ENCODE measurements around the gene DUSP9. TPM values are rescaled to one million over a fixed set of nuclear protein-coding genes. Genes with fewer than 3 reads are reported as not detected.

DUSP9 gene
- total RNA-seq, 6 experiments from 2014 or later = 0.33 to 3.9 (median 0.69) TPM

DNA sequence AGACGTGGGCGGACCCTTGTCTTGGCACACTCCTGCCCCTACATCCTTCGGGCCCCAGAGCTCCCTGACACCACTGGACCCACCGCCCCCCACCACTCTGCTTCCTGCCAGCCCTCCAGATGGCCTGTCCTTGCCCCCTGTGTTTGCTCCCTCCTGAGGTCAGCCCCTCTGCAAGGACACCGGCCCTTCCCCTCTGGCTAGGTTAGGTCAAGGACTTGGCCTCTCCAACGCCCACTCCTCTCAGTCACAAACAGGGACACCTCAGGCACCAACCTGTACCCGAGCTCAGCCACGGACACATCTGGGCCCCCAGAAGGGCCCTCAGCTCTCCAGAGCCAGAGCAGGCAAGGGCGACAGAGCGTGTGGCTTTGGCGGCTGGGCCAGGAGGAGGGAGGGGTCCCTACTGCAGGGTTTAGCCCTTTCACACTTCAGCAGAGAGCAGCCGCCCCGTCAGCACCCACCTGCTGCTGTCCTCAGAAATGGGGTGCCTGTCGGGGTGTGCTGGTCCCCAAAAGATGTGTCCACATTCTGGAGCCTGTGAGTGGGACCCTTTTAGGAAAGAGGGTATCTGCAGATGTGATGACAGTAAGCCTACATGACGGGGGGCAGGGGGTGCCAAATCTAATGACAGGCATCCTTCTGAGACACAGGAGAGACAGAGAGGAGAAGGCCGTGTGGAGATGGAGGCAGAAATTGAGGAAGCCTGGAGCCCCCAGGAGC lies 23.5 kb upstream of the DUSP9 start:
- Histone ChIP-seq H3K9me3 (no peaks in the 10 kb centered on the region), H3K27ac (peak overlapping the region; percentile 48 to 87 (median 72)), H3K36me3 (no peaks in the 10 kb centered on the region), H3K27me3 (no peaks in the 10 kb centered on the region), H3K4me3 (peak overlapping the region in 2 of 3 donors; percentile 59 to 64), H3K4me1 (peaks cover 0 to 10% (median 0%) of the 10 kb centered on the region in 4 donors)
- peak; percentile 2 to 21 (median 6) for ATAC-seq
- DNase-seq = peak in 2 of 3 donors; percentile 20 to 57
- intact Hi-C loops (cut with DNase I) = no loop called here
- 50% methylated on average over 6 of the region's 16 CpGs for WGBS (ENCODE audit: insufficient coverage, low coverage, low lambda C conversion rate, missing lambda C conversion rate)
- TF ChIP-seq POLR2A (IDR thresholded peaks at IDR 0.05) (no peak), CTCF (IDR thresholded peaks at IDR 0.05) (no peak)

DNA sequence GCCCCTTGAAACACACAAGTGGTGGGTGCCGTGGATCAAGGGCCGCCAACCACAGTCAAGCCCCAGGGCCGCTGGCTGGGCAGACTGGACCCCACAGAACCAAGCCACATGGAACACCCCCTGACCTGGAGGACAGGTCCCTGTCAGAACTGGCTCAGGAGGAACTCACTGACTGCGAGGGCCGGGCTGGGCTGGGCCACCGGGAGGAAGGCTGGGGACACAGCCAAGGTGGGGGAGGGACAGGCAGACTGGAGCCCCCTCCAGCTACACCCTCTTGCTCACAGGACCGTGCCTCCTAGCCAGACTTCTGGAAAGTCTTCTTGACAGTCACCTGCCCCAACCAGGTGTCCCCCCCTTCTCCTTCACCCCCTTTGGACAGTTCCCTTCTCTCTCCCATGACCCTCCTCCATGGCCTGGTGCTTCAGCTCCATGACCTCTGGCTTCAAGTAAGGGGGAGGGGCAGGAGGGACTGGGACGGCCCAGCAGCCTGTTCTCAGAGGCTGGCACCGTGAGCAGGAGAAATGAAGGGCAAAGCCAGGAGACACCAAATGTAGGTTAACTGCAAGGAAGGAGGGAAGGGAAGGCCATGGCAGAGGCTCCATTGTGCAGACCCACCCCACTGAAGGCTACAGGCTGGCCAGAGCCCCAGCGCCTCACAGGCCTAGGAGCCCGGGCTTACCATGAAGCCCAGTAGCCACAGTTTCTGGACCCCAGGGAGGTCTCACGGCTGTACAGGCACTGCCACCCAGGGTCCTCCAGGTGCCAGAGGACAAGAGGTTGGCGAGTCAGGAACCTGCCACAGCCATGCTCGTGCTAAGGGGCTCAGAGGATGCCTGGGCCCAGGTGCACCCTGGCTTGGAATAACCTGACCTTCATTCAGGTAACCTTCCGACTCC lies 22.6 kb upstream of the DUSP9 start:
- Histone ChIP-seq H3K27me3 (no peaks in the 10 kb centered on the region), H3K9me3 (no peaks in the 10 kb centered on the region), H3K27ac (peak overlapping the region; percentile 47 to 87 (median 72)), H3K4me3 (peak overlapping the region; percentile 39 to 64 (median 59)), H3K4me1 (peaks cover 0 to 10% (median 0%) of the 10 kb centered on the region in 4 donors), H3K36me3 (no peaks in the 10 kb centered on the region)
- ATAC-seq (peak; percentile 50 to 66 (median 54)), DNase-seq (peak; percentile 55 to 83 (median 78))
- intact Hi-C loops (cut with DNase I) = no loop called here
- 22% methylated on average over 8 of the region's 15 CpGs for WGBS (ENCODE audit: insufficient coverage, low coverage, low lambda C conversion rate, missing lambda C conversion rate)
- no peak for TF ChIP-seq CTCF (IDR thresholded peaks at IDR 0.05)
- TF ChIP-seq POLR2A (IDR thresholded peaks at IDR 0.05) = peak; percentile 41

DNA sequence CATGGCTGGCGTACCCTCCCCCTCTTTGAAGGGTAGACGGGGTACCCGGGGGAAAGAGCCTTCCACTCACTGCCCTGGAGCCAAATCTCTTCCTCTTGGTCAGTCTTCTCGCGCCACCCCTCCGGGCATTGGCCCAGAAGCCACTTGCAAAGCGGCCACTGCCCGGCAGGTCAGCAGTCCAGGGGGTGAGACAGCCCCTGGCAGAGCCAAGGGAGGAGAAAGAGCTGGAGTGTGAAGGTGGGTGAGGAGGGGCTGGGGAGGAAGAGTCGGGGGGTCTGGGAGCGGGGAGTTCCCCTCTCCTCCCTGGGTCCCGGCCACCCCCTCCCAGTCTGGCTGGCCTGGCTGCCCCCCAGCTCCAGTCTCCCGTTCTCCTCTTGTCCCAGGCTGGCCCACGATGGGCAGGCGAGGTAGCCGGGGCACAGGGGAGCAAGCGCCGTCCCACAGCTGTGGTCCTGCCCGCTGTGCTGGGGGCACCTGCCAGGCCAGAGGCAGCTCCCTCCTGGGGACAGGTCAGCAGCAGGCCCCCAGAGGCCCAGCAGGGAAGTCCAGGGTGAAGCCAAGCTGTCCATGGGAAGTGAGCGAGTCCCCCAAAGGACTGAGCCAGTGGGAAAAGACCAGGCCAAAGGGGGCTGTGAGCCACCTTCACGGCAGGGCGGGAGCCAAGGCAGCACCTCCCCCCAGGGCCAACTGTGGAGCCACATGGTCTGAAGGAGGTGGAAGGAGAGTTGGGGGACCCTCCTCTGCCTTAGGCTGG lies 21.6 kb upstream of the DUSP9 start:
- DNase-seq = peak; percentile 71 to 84 (median 84)

More for the DNA sequence above, 21.6 kb upstream of the DUSP9 start:
- H3K4me1 ChIP-seq = peaks cover 0 to 10% (median 0%) of the 10 kb centered on the region in 4 donors
- no peaks in the 10 kb centered on the region for H3K27me3 ChIP-seq
- H3K9me3 ChIP-seq = no peaks in the 10 kb centered on the region
- peak overlapping the region; percentile 70 to 87 (median 72) for H3K27ac ChIP-seq
- no peaks in the 10 kb centered on the region for H3K36me3 ChIP-seq
- ATAC-seq = peak; percentile 29 to 42 (median 34)
- intact Hi-C loops (cut with DNase I) = no loop called here
- 50% methylated on average over 6 of the region's 21 CpGs for WGBS (ENCODE audit: insufficient coverage, low coverage, low lambda C conversion rate, missing lambda C conversion rate)
- TF ChIP-seq CTCF (IDR thresholded peaks at IDR 0.05) = no peak
- TF ChIP-seq POLR2A (IDR thresholded peaks at IDR 0.05) = peak; percentile 59
- H3K4me3 ChIP-seq = peak overlapping the region; percentile 39 to 64 (median 59)

Measured in right lobe of liver (tissue), 6 donors.